GM21423 (cell line): ENCODE measurements around the gene SLC7A4.
"Not testable (repeated sequence)": the region's sequence is repeated elsewhere in the genome, so short reads cannot be mapped to it uniquely, and the experiment has no call there.

Source experiments
- ATAC-seq: cut with Tn5 transposase; IDR thresholded peaks from one replicate; pipeline ENCODE4 v1.9.1; 2021; ENCODE audit warnings: mild to moderate bottlenecking, moderate library complexity; ENCODE audit not compliant: unreplicated experiment

The SLC7A4 gene

GRCh38 chr22:21032037-21032867, at the start of gene SLC7A4:
Gene SLC7A4, minus strand, starts transcription at chr22:21032561. Its CDS starts 749 bp downstream, at chr22:21031812.
- ATAC-seq, result no peak

GRCh38 chr22:21080435-21081137, 48.2 kb upstream of the SLC7A4 start:
- no peak for ATAC-seq

- no peak for ATAC-seq
Measured at GRCh38 chr22:21079493-21079892, 47.1 kb upstream of the SLC7A4 start.

GRCh38 chr22:21078916-21079315, 46.6 kb upstream of the SLC7A4 start:
- no peak for ATAC-seq

GRCh38 chr22:21077884-21078508, 45.6 kb upstream of the SLC7A4 start:
- no peak for ATAC-seq

- ATAC-seq, result no peak
Measured at GRCh38 chr22:21076912-21077625, 44.7 kb upstream of the SLC7A4 start.

- ATAC-seq, result no peak
Measured at GRCh38 chr22:21075516-21076138, 43.3 kb upstream of the SLC7A4 start.

- no peak for ATAC-seq
Measured at GRCh38 chr22:21074102-21074715, 41.8 kb upstream of the SLC7A4 start.

- ATAC-seq, result no peak
Measured at GRCh38 chr22:21073482-21073881, 41.1 kb upstream of the SLC7A4 start.

GRCh38 chr22:21073023-21073422, 40.7 kb upstream of the SLC7A4 start:
- ATAC-seq, result no peak

GRCh38 chr22:21071796-21072195, 39.4 kb upstream of the SLC7A4 start:
- not testable (repeated sequence) for ATAC-seq

- ATAC-seq, result no peak
Measured at GRCh38 chr22:21070690-21071615, 38.6 kb upstream of the SLC7A4 start.

- ATAC-seq, result no peak
Measured at GRCh38 chr22:21069375-21069774, 37.0 kb upstream of the SLC7A4 start.

GRCh38 chr22:21068681-21069276, 36.4 kb upstream of the SLC7A4 start:
- ATAC-seq, result no peak

- ATAC-seq, result no peak
Measured at GRCh38 chr22:21067901-21068680, 35.7 kb upstream of the SLC7A4 start.

GRCh38 chr22:21067075-21067900, 34.9 kb upstream of the SLC7A4 start:
- no peak for ATAC-seq
